A549 (cell line): ENCODE data around the gene PTTG2.

Experiments
- CEBPB ChIP-seq, 2 experiments: fragments of >200 bp in 1 of 2; sonication (Bioruptor Twin) in 1 of 2; formaldehyde crosslinking in 1 of 2; IDR thresholded peaks; 2 replicates each; pipeline ENCODE4 v1.6.1; 2012 to 2016
- PBX3 ChIP-seq: IDR thresholded peaks from 2 replicates; pipeline ENCODE4 v1.6.1; 2012
- POLR2A ChIP-seq: IDR thresholded peaks from 2 replicates; pipeline ENCODE4 v1.6.1; 2012; ENCODE audit warnings: mild to moderate bottlenecking, low read length
- RAD21 ChIP-seq, 2 experiments: fragments of >200 bp in 1 of 2; sonication (Bioruptor Twin) in 1 of 2; formaldehyde crosslinking in 1 of 2; IDR thresholded peaks in 1 of 2; conservative IDR thresholded peaks in 1 of 2; 2 replicates in 1 of 2; 3 replicates in 1 of 2; pipeline ENCODE4 v1.6.1; 2012 to 2018; ENCODE audit warnings: inconsistent platforms in 1 of 2
- RCOR1 ChIP-seq: fragments of 150-350 bp; IDR thresholded peaks from 2 replicates; pipeline ENCODE4 v1.6.1; 2014; ENCODE audit warnings: antibody characterized with exemption, low read length, low read depth
- ZSCAN20 ChIP-seq: fragments of 250-450 bp; sonication (Bioruptor Pico); IDR thresholded peaks from 2 replicates; pipeline ENCODE4 v1.8.0; 2022; ENCODE audit warnings: mild to moderate bottlenecking, moderate library complexity
- TF ChIP-seq, protein P1 (sequence below): fragments of >200 bp; sonication (Bioruptor Twin); formaldehyde crosslinking; IDR thresholded peaks from 3 replicates; pipeline ENCODE4 v1.5.1; 2016
- TF ChIP-seq, protein P2 (sequence below): fragments of 450-650 bp; IDR thresholded peaks from 2 replicates; pipeline ENCODE4 v1.6.1; 2014; ENCODE audit warnings: antibody characterized with exemption
- TF ChIP-seq, protein P3 (sequence below): IDR thresholded peaks from 2 replicates; pipeline ENCODE4 v1.6.1; 2012

DNA sequence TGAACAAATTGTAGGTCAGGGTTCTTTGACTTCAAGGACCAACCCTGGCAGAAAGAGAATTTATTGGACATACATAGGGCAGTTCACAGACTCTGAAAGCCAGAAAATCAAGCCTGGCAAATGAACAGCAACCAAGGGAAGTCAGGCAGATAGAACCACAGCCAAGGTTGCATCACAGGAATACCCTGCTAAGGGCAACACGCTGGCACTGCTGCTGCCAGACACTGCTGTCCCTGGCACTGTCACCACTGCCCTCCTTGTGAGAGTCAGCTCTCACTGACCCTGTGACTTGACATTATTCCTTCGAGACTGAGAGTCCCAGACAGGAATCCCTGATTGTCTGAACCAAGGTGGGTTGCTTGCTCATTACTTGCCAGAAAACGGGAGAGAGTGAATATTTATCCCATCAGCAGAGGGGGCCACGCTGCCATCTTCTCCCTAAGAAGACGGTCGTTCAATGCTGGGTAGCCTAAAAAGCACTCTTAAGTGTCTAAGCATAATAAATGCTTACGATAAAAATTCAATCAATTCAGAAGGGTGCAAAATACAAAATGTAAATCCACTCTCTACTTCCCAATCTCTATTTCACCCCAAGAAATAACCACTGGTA is 23.2 kb upstream of the PTTG2 start:
- TF ChIP-seq, protein P1, sequence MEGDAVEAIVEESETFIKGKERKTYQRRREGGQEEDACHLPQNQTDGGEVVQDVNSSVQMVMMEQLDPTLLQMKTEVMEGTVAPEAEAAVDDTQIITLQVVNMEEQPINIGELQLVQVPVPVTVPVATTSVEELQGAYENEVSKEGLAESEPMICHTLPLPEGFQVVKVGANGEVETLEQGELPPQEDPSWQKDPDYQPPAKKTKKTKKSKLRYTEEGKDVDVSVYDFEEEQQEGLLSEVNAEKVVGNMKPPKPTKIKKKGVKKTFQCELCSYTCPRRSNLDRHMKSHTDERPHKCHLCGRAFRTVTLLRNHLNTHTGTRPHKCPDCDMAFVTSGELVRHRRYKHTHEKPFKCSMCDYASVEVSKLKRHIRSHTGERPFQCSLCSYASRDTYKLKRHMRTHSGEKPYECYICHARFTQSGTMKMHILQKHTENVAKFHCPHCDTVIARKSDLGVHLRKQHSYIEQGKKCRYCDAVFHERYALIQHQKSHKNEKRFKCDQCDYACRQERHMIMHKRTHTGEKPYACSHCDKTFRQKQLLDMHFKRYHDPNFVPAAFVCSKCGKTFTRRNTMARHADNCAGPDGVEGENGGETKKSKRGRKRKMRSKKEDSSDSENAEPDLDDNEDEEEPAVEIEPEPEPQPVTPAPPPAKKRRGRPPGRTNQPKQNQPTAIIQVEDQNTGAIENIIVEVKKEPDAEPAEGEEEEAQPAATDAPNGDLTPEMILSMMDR, result no peak
- no peak for TF ChIP-seq ZSCAN20 (CRISPR knock-in tag)
- no peak for TF ChIP-seq RCOR1
- TF ChIP-seq, protein P2, sequence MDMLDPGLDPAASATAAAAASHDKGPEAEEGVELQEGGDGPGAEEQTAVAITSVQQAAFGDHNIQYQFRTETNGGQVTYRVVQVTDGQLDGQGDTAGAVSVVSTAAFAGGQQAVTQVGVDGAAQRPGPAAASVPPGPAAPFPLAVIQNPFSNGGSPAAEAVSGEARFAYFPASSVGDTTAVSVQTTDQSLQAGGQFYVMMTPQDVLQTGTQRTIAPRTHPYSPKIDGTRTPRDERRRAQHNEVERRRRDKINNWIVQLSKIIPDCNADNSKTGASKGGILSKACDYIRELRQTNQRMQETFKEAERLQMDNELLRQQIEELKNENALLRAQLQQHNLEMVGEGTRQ, result no peak
- no peak for TF ChIP-seq POLR2A
- TF ChIP-seq PBX3, result no peak
- TF ChIP-seq RAD21 (conservative IDR thresholded peaks at IDR 0.05 in 1 of 2, IDR thresholded peaks at IDR 0.05 in 1 of 2), result no peak
- TF ChIP-seq CEBPB (IDR thresholded peaks at IDR 0.05), result no peak
- TF ChIP-seq, protein P3, sequence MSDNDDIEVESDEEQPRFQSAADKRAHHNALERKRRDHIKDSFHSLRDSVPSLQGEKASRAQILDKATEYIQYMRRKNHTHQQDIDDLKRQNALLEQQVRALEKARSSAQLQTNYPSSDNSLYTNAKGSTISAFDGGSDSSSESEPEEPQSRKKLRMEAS, result no peak
